Camera-type eye (tissue), 1 donor: ENCODE data around the gene VOPP1. TPM values are rescaled to one million over a fixed set of nuclear protein-coding genes. Genes with fewer than 3 reads are reported as not detected.

ENCODE experiments used
- total RNA-seq: library from RNA; depleted of rRNA; stranded (reverse); fragments of >200 nt; gene quantifications from one replicate; pipeline ENCODE4 v1.2.3, GENCODE V29; 2014

The VOPP1 gene, protein sequence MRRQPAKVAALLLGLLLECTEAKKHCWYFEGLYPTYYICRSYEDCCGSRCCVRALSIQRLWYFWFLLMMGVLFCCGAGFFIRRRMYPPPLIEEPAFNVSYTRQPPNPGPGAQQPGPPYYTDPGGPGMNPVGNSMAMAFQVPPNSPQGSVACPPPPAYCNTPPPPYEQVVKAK
- 98.1 TPM for total RNA-seq

DNA sequence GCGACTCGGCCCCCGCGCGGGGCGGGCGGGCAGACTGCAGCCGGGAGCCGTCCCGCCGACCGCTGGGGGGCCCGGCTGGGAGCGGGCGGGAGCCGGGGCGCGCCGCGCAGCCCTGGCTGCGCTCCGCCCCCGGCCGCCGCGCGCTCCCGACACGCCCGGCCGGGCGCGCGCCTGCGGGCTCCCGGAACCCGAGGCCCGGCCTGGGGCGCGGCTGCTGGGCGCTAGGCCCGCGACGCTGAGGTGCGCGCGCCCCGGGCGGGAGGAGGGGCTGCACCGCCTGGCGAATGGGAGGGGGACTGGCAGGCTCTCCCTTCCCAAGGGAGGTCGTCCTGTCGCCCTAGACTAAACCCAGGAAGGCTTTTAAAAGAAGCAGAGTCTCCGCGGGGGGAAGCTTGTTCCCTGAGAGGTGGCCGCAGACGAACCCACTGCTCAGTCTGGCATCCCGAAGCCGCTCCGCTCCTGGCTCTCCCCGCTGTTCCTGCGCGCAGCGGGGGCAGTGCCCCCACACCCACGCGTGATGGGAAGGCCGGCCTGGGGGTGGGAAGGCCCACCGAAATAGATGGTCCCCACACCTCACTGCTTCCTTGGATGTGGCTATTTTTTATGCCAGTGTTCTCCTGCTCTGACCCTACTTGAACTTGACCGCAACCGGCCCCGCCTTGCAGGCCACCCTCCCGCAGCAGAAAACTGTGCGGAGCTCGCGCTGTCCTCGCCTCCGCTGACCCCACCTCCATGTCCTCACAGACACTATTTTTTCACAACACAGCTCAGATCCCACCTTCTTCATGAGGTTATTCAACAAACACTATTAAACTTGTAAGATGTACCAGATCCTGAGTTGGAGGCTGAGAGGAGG lies at the start of gene VOPP1:
Gene VOPP1 (minus strand): TSS at position 125 of the 856 bp plus-strand sequence. CDS start 178 bp downstream, outside the sequence.

Other genes starting within 250 kb of the VOPP1 start
- 37.3 TPM for gene LANCL2, start 207.2 kb downstream of the VOPP1 start, total RNA-seq